Measurements from ENCODE around the gene POLRMT.

POLRMT gene

DNA sequence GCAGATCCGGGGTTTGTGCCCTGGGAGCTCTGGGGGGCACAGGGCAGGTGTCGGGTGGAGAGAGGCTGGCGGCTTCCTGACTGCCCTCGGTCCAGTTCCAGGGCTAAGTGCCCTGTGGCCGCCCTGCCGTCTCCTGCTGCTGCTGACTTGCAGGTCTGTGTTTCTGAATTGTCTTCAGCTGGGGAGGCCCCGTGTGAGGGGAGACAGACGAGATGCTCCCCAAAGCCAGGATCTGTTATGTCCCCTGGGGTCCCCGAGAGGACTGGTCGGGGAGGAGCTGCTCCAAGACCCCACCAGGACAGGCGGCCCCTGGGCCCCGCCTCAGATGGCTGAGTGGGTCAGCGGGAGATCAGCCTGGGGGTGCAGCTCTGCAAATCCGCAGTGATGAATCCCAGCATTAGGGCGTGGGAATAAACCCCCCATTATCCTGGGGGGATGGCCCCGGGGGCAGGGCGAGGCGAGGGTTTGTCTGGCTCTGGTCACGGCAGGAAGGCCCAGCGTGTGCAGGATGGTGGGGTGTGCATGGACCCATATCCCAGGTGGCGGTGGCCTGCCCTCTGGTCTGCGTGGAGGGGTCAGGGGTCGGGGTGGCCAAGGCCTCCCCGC lies 39.0 kb downstream of the POLRMT start:
- DNase-seq (ENCODE audit: insufficient read length, low spot score) (no peak), FAIRE-seq (no peak)
- TF ChIP-seq POU2F2 (IDR thresholded peaks at IDR 0.05; ENCODE audit: low read depth, low read length) (no peak), SPI1 (IDR thresholded peaks at IDR 0.05; ENCODE audit: low read depth, low read length) (no peak), POLR2AphosphoS5 (IDR thresholded peaks at IDR 0.05; ENCODE audit: low read depth, low read length) (no peak), TAF1 (IDR thresholded peaks at IDR 0.05; ENCODE audit: low read depth, low read length) (no peak), PAX5 (IDR thresholded peaks at IDR 0.05; ENCODE audit: insufficient read depth, low read length, severe bottlenecking) (no peak), POLR2A (IDR thresholded peaks at IDR 0.05; ENCODE audit: low read depth, low read length) (no peak)

DNA sequence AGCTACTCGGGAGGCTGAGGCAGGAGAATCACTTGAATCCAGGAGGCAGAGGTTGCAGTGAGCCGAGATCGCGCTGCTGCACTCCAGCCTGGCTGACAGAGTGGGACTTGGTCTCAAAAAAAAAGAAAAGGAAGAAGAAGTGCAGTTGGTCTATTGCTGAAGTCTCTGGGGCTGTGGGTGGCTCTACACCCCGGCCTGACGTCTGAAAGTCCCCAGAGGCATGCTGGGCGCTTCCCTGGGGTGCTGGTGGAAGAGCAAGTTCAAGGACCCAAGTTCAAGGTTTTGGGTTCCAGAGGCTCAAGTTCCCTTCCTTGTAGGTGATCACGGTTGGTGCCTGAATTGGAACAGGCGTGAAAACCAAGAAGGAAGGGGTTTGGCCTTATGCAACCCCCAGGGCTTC lies 39.8 kb downstream of the POLRMT start:
- DNase-seq (ENCODE audit: insufficient read length, low spot score) (no peak), FAIRE-seq (no peak)
- TF ChIP-seq TAF1 (IDR thresholded peaks at IDR 0.05; ENCODE audit: low read depth, low read length), result no peak
- no peak for TF ChIP-seq SPI1 (IDR thresholded peaks at IDR 0.05; ENCODE audit: low read depth, low read length)

DNA sequence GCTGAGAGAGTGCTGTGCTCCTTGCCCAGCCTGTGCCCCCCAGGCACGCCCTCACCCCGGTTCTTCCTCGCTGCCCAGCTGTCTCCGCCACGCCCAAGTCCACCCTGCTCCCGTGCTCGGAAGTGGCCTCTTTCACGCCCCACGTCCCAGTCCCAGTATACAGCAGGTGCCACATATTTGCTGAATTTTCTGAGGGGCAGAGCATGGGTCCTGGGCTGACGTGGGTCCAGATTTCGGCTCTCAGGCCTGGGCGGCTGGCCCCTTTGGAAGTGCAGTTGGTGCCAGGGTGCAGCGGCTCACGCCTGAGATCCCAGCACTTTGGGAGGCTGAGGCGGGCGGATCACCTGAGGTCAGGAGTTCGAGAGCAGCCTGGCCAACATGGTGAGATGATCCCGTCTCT lies 40.3 kb downstream of the POLRMT start:
- TF ChIP-seq SPI1 (IDR thresholded peaks at IDR 0.05; ENCODE audit: low read depth, low read length), result no peak
- no peak for TF ChIP-seq POU2F2 (IDR thresholded peaks at IDR 0.05; ENCODE audit: low read depth, low read length)
- TF ChIP-seq POLR2A (IDR thresholded peaks at IDR 0.05; ENCODE audit: low read depth, low read length), result no peak
- TF ChIP-seq PAX5 (IDR thresholded peaks at IDR 0.05; ENCODE audit: insufficient read depth, low read length, severe bottlenecking), result no peak
- TF ChIP-seq TAF1 (IDR thresholded peaks at IDR 0.05; ENCODE audit: low read depth, low read length), result no peak
- TF ChIP-seq POLR2AphosphoS5 (IDR thresholded peaks at IDR 0.05; ENCODE audit: low read depth, low read length), result no peak
- DNase-seq (ENCODE audit: insufficient read length, low spot score) (no peak), FAIRE-seq (no peak)

DNA sequence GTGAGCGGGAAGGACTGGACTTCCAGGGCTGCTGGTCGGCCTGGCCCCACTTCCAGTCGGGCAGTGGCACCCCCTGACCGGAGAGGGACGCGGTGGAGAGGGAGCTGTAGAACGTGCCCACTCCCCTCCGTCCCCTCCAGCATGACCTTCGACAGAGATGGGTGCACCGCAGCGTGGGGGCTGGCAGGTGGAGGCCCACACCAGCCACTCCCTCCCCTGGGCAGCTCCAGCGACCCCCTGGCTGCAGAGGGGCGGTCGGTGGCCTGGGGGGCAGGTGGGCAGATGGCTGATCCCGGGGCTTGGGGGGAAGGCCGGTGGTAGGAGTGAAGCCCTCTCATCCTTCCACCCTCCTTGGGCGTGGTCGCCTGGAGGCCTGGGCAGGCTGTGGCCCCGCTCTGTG lies 41.2 kb downstream of the POLRMT start:
- no peak for FAIRE-seq
- no peak for DNase-seq (ENCODE audit: insufficient read length, low spot score)
- TF ChIP-seq POU2F2 (IDR thresholded peaks at IDR 0.05; ENCODE audit: low read depth, low read length) (no peak), TAF1 (IDR thresholded peaks at IDR 0.05; ENCODE audit: low read depth, low read length) (no peak), POLR2AphosphoS5 (IDR thresholded peaks at IDR 0.05; ENCODE audit: low read depth, low read length) (no peak)

DNA sequence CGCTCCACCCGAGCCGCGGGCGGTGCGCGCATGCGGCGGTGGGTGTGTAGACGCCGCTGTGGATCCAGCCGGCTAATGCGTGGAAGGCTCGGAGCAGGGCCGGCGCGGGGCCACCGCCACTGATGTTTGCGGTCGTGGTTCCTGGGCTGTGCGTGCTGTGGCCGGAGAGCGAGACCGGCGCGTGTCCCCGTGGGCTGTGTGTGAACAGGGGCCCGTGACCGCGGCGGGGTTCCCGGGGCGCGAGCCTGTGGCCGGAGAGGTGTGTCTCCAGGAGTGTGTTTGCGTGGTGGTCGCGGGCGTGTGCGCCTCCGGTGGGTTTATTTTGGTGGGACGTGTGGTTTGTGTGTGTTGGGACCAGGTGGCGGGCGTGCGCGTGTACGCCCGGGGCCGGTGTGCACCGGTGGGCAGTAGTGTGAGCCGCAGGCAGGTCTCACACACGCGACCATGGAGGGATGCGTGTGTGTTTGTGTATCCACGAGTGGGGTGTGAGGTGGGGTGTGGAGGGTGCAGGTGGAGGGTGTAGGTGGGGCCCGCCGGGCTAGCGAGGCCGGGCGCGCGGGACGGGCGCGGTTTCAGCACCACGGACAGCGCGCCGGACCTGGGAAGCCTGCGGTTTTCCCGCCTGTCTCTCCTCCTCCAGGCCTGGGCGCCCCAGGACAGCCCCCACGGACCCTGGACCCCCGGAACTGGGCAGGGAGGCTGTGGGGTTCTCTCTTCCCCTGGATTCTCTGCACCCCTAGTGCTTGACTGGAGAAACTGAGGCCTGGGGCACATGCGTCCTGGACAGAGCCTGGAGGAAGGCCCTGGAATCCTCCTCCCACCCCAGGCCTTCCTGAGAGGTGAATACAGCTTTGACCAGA lies 42.0 kb downstream of the POLRMT start:
- FAIRE-seq (no peak), DNase-seq (ENCODE audit: insufficient read length, low spot score) (no peak)
- TF ChIP-seq PAX5 (IDR thresholded peaks at IDR 0.05; ENCODE audit: insufficient read depth, low read length, severe bottlenecking), result no peak
- no peak for TF ChIP-seq POLR2A (IDR thresholded peaks at IDR 0.05; ENCODE audit: low read depth, low read length)
- TF ChIP-seq SPI1 (IDR thresholded peaks at IDR 0.05; ENCODE audit: low read depth, low read length), result no peak
- no peak for TF ChIP-seq POLR2AphosphoS5 (IDR thresholded peaks at IDR 0.05; ENCODE audit: low read depth, low read length)

DNA sequence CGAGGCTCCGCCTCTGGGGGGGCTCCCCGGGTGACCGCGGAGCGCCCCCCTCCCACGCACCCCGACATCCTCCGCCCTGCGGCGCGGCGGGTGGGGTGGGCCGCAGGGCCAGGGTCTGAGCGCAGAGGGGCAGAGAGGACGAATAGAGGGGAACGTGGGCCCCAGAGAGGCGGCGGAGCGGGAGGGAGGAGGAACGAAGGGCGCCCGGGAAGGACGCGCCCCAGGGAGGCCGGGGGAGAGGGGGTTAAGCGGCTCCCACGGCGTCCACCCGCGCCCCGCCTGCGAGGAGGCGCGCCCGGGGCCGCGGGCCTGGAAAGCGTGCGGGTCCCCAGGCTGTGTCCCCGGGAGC lies 42.6 kb downstream of the POLRMT start:
- TF ChIP-seq SPI1 (IDR thresholded peaks at IDR 0.05; ENCODE audit: low read depth, low read length) (no peak), POLR2A (IDR thresholded peaks at IDR 0.05; ENCODE audit: low read depth, low read length) (no peak), PAX5 (IDR thresholded peaks at IDR 0.05; ENCODE audit: insufficient read depth, low read length, severe bottlenecking) (no peak), POU2F2 (IDR thresholded peaks at IDR 0.05; ENCODE audit: low read depth, low read length) (no peak), TAF1 (IDR thresholded peaks at IDR 0.05; ENCODE audit: low read depth, low read length) (no peak), POLR2AphosphoS5 (IDR thresholded peaks at IDR 0.05; ENCODE audit: low read depth, low read length) (no peak)
- FAIRE-seq, result no peak
- DNase-seq (ENCODE audit: insufficient read length, low spot score), result no peak

DNA sequence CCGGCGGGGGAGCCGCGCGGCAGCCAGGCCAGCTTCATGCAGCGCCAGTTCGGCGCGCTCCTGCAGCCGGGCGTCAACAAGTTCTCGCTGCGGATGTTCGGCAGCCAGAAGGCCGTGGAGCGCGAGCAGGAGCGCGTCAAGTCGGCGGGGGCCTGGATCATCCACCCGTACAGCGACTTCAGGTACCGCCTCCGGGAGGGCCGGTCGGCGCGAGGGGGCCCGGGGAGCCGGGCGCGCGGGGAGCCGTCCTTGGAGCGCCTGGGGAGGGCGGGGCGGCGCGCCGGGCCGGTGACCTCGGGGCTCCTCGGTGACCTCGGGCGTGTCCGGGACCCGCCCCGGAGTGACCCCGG lies 43.0 kb downstream of the POLRMT start:
- TF ChIP-seq POLR2AphosphoS5 (IDR thresholded peaks at IDR 0.05; ENCODE audit: low read depth, low read length) (no peak), PAX5 (IDR thresholded peaks at IDR 0.05; ENCODE audit: insufficient read depth, low read length, severe bottlenecking) (no peak), SPI1 (IDR thresholded peaks at IDR 0.05; ENCODE audit: low read depth, low read length) (no peak), POLR2A (IDR thresholded peaks at IDR 0.05; ENCODE audit: low read depth, low read length) (no peak), TAF1 (IDR thresholded peaks at IDR 0.05; ENCODE audit: low read depth, low read length) (no peak), POU2F2 (IDR thresholded peaks at IDR 0.05; ENCODE audit: low read depth, low read length) (no peak)
- DNase-seq (ENCODE audit: insufficient read length, low spot score) (no peak), FAIRE-seq (no peak)

DNA sequence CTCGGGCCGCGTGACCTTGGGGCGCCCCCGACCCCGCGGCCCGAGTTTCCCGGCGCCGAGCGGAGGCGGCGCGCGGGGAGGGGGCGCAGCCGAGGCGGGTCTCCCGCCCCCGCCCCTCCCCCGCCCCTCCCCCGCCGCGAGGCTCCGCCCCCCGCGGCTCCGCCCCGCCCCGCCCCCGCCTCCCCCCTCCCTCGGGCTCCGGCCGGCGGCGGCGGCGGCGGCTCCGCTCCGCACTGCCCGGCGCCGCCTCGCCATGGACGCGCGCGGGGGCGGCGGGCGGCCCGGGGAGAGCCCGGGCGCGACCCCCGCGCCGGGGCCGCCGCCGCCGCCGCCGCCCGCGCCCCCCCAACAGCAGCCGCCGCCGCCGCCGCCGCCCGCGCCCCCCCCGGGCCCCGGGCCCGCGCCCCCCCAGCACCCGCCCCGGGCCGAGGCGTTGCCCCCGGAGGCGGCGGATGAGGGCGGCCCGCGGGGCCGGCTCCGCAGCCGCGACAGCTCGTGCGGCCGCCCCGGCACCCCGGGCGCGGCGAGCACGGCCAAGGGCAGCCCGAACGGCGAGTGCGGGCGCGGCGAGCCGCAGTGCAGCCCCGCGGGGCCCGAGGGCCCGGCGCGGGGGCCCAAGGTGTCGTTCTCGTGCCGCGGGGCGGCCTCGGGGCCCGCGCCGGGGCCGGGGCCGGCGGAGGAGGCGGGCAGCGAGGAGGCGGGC lies 43.5 kb downstream of the POLRMT start, which contains the start of gene HCN2:
HCN2 (plus strand) TSS at position 189 of the 703 bp plus-strand sequence; CDS start at position 254, 65 bp downstream.
- FAIRE-seq (no peak), DNase-seq (ENCODE audit: insufficient read length, low spot score) (no peak)
- TF ChIP-seq SPI1 (IDR thresholded peaks at IDR 0.05; ENCODE audit: low read depth, low read length) (no peak), POLR2A (IDR thresholded peaks at IDR 0.05; ENCODE audit: low read depth, low read length) (no peak), POLR2AphosphoS5 (IDR thresholded peaks at IDR 0.05; ENCODE audit: low read depth, low read length) (no peak), PAX5 (IDR thresholded peaks at IDR 0.05; ENCODE audit: insufficient read depth, low read length, severe bottlenecking) (no peak), TAF1 (IDR thresholded peaks at IDR 0.05; ENCODE audit: low read depth, low read length) (no peak), POU2F2 (IDR thresholded peaks at IDR 0.05; ENCODE audit: low read depth, low read length) (no peak)

DNA sequence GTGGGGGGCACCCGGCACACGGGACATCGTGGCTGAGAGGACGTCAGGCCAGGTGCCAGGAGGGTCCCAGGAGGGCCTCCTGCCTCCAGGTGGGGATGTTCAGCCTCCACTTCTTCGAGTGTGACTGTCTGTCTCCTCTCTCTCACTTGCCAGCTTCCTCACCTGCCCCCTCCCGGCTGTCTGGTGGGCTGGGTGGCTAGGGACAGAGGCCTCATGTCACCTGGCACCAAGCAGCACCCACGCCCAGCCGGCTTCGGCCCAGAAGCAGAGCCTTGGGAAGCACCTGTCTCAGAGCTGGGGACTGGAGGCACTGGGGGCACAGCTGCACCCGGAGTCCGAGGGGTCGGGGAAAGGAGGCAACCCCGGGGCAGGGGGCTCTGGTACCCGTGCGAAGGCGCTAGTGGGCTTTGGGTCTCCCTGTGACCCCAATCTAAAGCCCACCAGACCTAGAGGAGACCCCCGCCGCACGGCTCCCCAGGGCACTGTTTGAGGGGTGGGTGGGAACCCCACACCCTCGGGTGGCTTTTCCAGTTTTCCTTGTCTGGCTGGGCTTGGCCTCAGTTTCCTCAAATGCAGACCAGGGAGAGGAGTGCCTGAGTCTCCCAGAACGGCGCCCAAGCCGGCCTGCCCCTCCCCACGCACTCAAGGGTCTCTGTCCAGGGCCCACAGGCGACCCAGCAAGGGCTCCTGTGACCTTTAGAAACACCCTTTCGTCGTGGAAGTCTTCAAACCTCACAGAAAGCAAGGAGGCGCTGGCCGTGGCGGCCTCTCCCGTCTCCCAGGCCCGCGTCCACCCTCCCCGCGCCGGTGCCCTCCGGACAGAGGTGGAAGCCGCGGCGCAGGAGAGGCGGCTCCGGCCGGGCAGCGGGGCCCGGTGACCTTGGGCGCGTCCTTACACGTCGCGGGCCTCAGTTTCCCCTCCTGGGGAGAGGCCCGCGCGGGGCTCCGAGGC lies 44.3 kb downstream of the POLRMT start:
- no peak for FAIRE-seq
- TF ChIP-seq POLR2AphosphoS5 (IDR thresholded peaks at IDR 0.05; ENCODE audit: low read depth, low read length) (no peak), PAX5 (IDR thresholded peaks at IDR 0.05; ENCODE audit: insufficient read depth, low read length, severe bottlenecking) (no peak), POU2F2 (IDR thresholded peaks at IDR 0.05; ENCODE audit: low read depth, low read length) (no peak), POLR2A (IDR thresholded peaks at IDR 0.05; ENCODE audit: low read depth, low read length) (no peak), SPI1 (IDR thresholded peaks at IDR 0.05; ENCODE audit: low read depth, low read length) (no peak), TAF1 (IDR thresholded peaks at IDR 0.05; ENCODE audit: low read depth, low read length) (no peak)
- no peak for DNase-seq (ENCODE audit: insufficient read length, low spot score)
